ENCODE measurements around the gene ALG12. TPM values are rescaled to one million over a fixed set of nuclear protein-coding genes. Genes with fewer than 3 reads are reported as not detected.

The ALG12 gene
- total and polyA plus RNA-seq, 11 donors = 9.1 to 26.8 (median 15.0) TPM

- TF ChIP-seq POLR2A (IDR thresholded peaks at IDR 0.05) (no peak), CTCF (IDR thresholded peaks at IDR 0.05) (no peak)
- Histone ChIP-seq H3K36me3 (peaks cover 0 to 82% (median 70%) of the 10 kb centered on the region in 9 donors), H3K4me1 (peaks cover 0 to 10% (median 0%) of the 10 kb centered on the region in 12 donors), H3K4me3 (no peak overlapping the region), H3K27ac (no peak overlapping the region), H3K27me3 (no peaks in the 10 kb centered on the region), H3K9me3 (no peaks in the 10 kb centered on the region)
- intact Hi-C loops (cut with DNase I) = no loop called here
- DNase-seq (peak in 1 of 5 donors; percentile 50), ATAC-seq (no peak)
- WGBS, 4 donors = 90 to 95% (median 93%) methylated on average over 9 to 14 of the region's 14 CpGs
These were observed 11.4 kb downstream of the ALG12 start for GRCh38 chr22:49906799-49907290.

GRCh38 chr22:49906071-49906798, 12.0 kb downstream of the ALG12 start:
- DNase-seq (peak in 1 of 5 donors; percentile 54), ATAC-seq (no peak)
- peaks cover 0 to 85% (median 66%) of the 10 kb centered on the region in 9 donors for H3K36me3 ChIP-seq
- no peak overlapping the region for H3K4me3 ChIP-seq
- no peak overlapping the region for H3K27ac ChIP-seq
- 94 to 97% (median 95%) methylated on average over 13 to 28 of the region's 28 CpGs for WGBS, 4 donors
- peaks cover 0 to 10% (median 0%) of the 10 kb centered on the region in 12 donors for H3K4me1 ChIP-seq
- H3K9me3 ChIP-seq = no peaks in the 10 kb centered on the region
- intact Hi-C loops (cut with DNase I) = no loop called here
- H3K27me3 ChIP-seq = no peaks in the 10 kb centered on the region
- TF ChIP-seq POLR2A (IDR thresholded peaks at IDR 0.05) (no peak), CTCF (IDR thresholded peaks at IDR 0.05) (no peak)

DNA sequence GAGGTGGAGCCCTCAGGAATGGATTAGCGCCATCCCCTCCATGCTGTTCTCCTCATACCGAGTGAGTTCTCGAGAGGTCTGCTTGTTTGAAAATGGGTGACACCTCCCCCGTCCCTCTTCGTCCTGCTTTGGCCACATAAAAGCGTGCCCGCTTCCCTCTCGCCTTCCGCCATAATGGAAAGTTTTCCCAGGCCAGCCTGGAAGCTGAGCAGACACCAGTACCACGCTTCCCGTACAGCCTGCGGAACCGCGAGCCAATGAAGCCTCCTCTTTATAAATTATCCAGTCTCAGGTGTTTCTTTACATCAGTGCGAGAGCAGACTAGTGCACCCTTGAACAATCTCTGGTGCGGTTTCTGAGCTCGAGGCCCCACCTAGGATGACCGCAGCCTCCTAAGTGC, 12.8 kb downstream of the ALG12 start:
- Histone ChIP-seq H3K36me3 (peaks cover 0 to 88% (median 67%) of the 10 kb centered on the region in 9 donors), H3K27me3 (no peaks in the 10 kb centered on the region), H3K4me3 (no peak overlapping the region), H3K4me1 (peaks cover 0 to 10% (median 0%) of the 10 kb centered on the region in 12 donors), H3K9me3 (no peaks in the 10 kb centered on the region), H3K27ac (no peak overlapping the region)
- TF ChIP-seq POLR2A (IDR thresholded peaks at IDR 0.05) (no peak), CTCF (IDR thresholded peaks at IDR 0.05) (no peak)
- ATAC-seq (no peak), DNase-seq (no peak)
- intact Hi-C loops (cut with DNase I) = no loop called here
- 95 to 97% (median 96%) methylated on average over 18 of the region's 18 CpGs for WGBS, 4 donors

- no peak overlapping the region for H3K27ac ChIP-seq
- peaks cover 0 to 81% (median 55%) of the 10 kb centered on the region in 9 donors for H3K36me3 ChIP-seq
- peaks cover 0 to 10% (median 0%) of the 10 kb centered on the region in 12 donors for H3K4me1 ChIP-seq
- WGBS, 4 donors = 83 to 87% (median 83%) methylated on average over 5 to 11 of the region's 11 CpGs
- ATAC-seq (no peak), DNase-seq (no peak)
- H3K9me3 ChIP-seq = no peaks in the 10 kb centered on the region
- intact Hi-C loops (cut with DNase I) = no loop called here
- H3K27me3 ChIP-seq = no peaks in the 10 kb centered on the region
- H3K4me3 ChIP-seq = no peak overlapping the region
- no peak for TF ChIP-seq CTCF (IDR thresholded peaks at IDR 0.05)
- no peak for TF ChIP-seq POLR2A (IDR thresholded peaks at IDR 0.05)
These were observed 14.2 kb downstream of the ALG12 start for GRCh38 chr22:49904040-49904369.
